HEK293 (cell line): ENCODE data around the gene MOB2.

Source experiments
- CTCF ChIP-seq: fragments of 450-650 bp; formaldehyde crosslinking; IDR thresholded peaks from 2 replicates; pipeline ENCODE4 v1.5.1; 2016; ENCODE audit warnings: missing biosample characterization, missing genetic modification characterization
- KLF16 ChIP-seq: fragments of 450-650 bp; formaldehyde crosslinking; IDR thresholded peaks from 2 replicates; pipeline ENCODE4 v1.5.1; 2017; ENCODE audit warnings: missing biosample characterization, missing genetic modification characterization
- ZNF121 ChIP-seq: fragments of 450-650 bp; formaldehyde crosslinking; IDR thresholded peaks from 2 replicates; pipeline ENCODE4 v1.5.1; 2016; ENCODE audit warnings: missing biosample characterization, missing genetic modification characterization

GRCh38 chr11:1457856-1458255 is 28.7 kb downstream of the MOB2 start:
- no peak for TF ChIP-seq CTCF (tag by site-specific recombination)
- TF ChIP-seq KLF16 (tag by site-specific recombination), result no peak
- no peak for TF ChIP-seq ZNF121 (tag by site-specific recombination)
